Measurements from ENCODE around the gene INPP5E.

The INPP5E gene

DNA sequence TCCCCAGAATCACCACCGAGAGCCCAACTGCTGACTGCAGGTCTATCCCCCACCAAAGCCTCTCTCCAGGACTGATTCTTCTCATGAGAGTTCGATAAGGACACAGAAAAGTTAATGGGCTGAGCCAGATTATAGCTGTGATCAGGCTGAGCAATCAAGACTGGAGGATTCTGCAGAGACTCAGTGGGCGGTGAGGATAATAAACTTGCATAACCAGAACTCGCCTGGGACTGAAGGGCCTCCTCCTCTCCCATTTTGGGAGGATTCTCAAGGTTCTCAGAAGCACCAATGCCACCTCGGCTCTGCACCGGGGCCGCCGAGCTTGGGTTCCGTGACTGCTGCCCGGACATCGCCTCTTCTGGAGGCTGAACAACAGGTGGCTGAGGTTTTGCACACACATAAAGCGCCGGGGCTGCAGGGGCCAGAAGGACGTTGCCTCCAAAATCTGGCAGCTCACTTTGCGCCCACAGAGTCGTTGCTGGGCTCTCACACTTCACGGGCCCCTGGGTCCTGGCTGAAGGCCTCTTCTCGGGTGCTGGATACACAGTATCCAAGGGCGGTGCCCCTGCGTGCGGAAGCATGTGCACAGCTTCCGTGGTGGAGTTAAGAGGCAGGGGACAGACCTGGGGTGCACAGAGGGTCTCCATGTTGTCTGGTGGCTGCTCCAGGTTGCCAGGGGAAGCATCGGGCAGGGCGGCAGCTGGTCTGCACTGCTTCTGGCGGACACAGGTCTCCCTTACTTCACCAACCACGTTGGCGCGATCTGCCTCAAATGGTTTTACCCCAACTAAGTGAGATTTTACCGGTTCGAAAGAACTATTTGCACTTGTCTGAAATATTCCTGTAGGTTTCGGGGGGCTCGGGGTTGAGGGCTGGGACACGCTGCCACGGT, 35.6 kb upstream of the INPP5E start:
- Histone ChIP-seq H3K79me2 (ENCODE audit: control insufficient read depth, low read length) (peaks cover 97% of the 10 kb centered on the region), H3K9me2 (replicated peaks; ENCODE audit: control insufficient read depth, low read length) (no peaks in the 10 kb centered on the region), H3K27ac (ENCODE audit: low read depth, low read length) (no peak overlapping the region), H3K9me3 (ENCODE audit: control insufficient read depth, insufficient read depth, low read length) (no peaks in the 10 kb centered on the region), H3K4me3 (ENCODE audit: low read length) (no peak overlapping the region), H3K36me3 (ENCODE audit: control insufficient read depth, low read length) (peaks cover 89% of the 10 kb centered on the region), H3K27me3 (ENCODE audit: control insufficient read depth, low read length) (no peaks in the 10 kb centered on the region), H3F3A (ENCODE audit: control insufficient read depth, insufficient read depth) (no peaks in the 10 kb centered on the region), H4K20me1 (ENCODE audit: control insufficient read depth, insufficient read depth, low read depth, low read length) (peaks cover 15% of the 10 kb centered on the region; the same call in 1 of the 2 replicates), H3K4me2 (ENCODE audit: low read length) (no peak overlapping the region), H3K4me1 (ENCODE audit: control insufficient read depth, low read length) (no peaks in the 10 kb centered on the region)
- TF ChIP-seq EZH2phosphoT487 (IDR thresholded peaks at IDR 0.05; ENCODE audit: borderline replicate concordance, low read length), result no peak

DNA sequence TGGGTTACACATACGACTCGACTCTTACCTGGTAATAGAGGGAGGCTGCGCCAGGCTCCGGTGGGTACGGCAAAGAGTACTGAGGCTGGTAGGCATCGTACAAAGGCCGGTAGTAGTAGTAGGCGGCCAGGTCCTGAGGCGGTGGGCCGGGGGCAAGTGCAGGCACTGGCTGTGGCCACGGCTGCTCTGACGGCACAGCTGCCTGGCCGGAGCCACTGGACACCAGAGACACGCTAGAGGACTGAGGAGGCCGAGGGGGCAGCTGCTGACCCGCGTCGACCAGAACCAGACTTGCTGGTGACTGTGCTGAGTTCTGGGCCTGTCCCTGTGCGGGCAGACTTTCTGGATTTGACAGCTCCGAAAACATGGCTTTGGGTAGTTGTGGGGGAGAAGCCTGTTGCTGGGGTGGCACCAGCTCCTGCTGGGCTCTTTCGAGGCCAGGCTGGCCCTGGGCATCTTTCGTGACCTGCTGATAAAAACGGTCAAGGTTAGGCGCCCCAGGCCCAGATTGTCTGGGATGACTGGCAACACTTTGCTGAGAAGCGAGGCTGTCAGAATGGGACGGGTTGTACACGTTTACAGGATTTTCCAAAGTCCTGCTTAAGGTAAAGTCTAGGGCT, 34.5 kb upstream of the INPP5E start:
- Histone ChIP-seq H3K36me3 (ENCODE audit: control insufficient read depth, low read length) (peaks cover 92% of the 10 kb centered on the region), H3K4me1 (ENCODE audit: control insufficient read depth, low read length) (no peaks in the 10 kb centered on the region), H3K27me3 (ENCODE audit: control insufficient read depth, low read length) (no peaks in the 10 kb centered on the region), H3K4me2 (ENCODE audit: low read length) (no peak overlapping the region), H3K9me2 (replicated peaks; ENCODE audit: control insufficient read depth, low read length) (no peaks in the 10 kb centered on the region), H4K20me1 (ENCODE audit: control insufficient read depth, insufficient read depth, low read depth, low read length) (peaks cover 9% of the 10 kb centered on the region; the same call in 1 of the 2 replicates), H3K4me3 (ENCODE audit: low read length) (no peak overlapping the region), H3K27ac (ENCODE audit: low read depth, low read length) (no peak overlapping the region), H3K9me3 (ENCODE audit: control insufficient read depth, insufficient read depth, low read length) (no peaks in the 10 kb centered on the region), H3F3A (ENCODE audit: control insufficient read depth, insufficient read depth) (no peaks in the 10 kb centered on the region), H3K79me2 (ENCODE audit: control insufficient read depth, low read length) (peaks cover 96% of the 10 kb centered on the region)
- TF ChIP-seq, protein P1, sequence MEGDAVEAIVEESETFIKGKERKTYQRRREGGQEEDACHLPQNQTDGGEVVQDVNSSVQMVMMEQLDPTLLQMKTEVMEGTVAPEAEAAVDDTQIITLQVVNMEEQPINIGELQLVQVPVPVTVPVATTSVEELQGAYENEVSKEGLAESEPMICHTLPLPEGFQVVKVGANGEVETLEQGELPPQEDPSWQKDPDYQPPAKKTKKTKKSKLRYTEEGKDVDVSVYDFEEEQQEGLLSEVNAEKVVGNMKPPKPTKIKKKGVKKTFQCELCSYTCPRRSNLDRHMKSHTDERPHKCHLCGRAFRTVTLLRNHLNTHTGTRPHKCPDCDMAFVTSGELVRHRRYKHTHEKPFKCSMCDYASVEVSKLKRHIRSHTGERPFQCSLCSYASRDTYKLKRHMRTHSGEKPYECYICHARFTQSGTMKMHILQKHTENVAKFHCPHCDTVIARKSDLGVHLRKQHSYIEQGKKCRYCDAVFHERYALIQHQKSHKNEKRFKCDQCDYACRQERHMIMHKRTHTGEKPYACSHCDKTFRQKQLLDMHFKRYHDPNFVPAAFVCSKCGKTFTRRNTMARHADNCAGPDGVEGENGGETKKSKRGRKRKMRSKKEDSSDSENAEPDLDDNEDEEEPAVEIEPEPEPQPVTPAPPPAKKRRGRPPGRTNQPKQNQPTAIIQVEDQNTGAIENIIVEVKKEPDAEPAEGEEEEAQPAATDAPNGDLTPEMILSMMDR (IDR thresholded peaks at IDR 0.05; ENCODE audit: low read depth, low read length, poor library complexity, severe bottlenecking), result no peak
- TF ChIP-seq EZH2phosphoT487 (IDR thresholded peaks at IDR 0.05; ENCODE audit: borderline replicate concordance, low read length), result no peak

DNA sequence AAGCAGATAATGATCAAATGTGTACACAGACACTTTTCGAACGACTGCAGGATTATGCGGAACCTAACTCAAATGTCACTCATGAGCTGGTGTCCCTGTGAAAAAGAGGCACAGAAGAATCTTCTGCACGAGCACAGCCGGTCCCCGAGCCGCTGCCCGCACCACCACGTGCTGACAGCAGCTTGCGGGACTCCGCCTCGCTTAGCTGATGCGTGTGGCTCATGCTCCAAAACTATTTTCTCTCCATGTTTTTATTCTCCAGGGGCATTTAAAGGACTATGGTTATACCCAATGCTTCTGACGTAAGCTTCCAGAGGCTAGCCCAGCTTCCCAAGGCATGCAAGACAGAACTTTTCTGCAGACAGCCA, 33.7 kb upstream of the INPP5E start:
- no peaks in the 10 kb centered on the region for H3K9me3 ChIP-seq (ENCODE audit: control insufficient read depth, insufficient read depth, low read length)
- peaks cover 97% of the 10 kb centered on the region for H3K36me3 ChIP-seq (ENCODE audit: control insufficient read depth, low read length)
- H3F3A ChIP-seq (ENCODE audit: control insufficient read depth, insufficient read depth), result no peaks in the 10 kb centered on the region
- H3K9me2 ChIP-seq (replicated peaks; ENCODE audit: control insufficient read depth, low read length), result no peaks in the 10 kb centered on the region
- no peak overlapping the region for H3K4me2 ChIP-seq (ENCODE audit: low read length)
- peaks cover 9% of the 10 kb centered on the region; the same call in 1 of the 2 replicates for H4K20me1 ChIP-seq (ENCODE audit: control insufficient read depth, insufficient read depth, low read depth, low read length)
- no peaks in the 10 kb centered on the region for H3K27me3 ChIP-seq (ENCODE audit: control insufficient read depth, low read length)
- no peak overlapping the region for H3K27ac ChIP-seq (ENCODE audit: low read depth, low read length)
- TF ChIP-seq, protein P1 (IDR thresholded peaks at IDR 0.05; ENCODE audit: low read depth, low read length, poor library complexity, severe bottlenecking), result no peak
- TF ChIP-seq EZH2phosphoT487 (IDR thresholded peaks at IDR 0.05; ENCODE audit: borderline replicate concordance, low read length), result no peak
- no peaks in the 10 kb centered on the region for H3K4me1 ChIP-seq (ENCODE audit: control insufficient read depth, low read length)
- H3K79me2 ChIP-seq (ENCODE audit: control insufficient read depth, low read length), result peaks cover 88% of the 10 kb centered on the region
- no peak overlapping the region for H3K4me3 ChIP-seq (ENCODE audit: low read length)
